NCI-H748 treated with DMSO at 0.1 percent for 48 hours (cell line): Measurements from ENCODE around the gene PKD1.

ENCODE experiments used
- DNase-seq: peaks from one replicate; lab custom pipeline; 2025; lab: John Stamatoyannopoulos, UW

The PKD1 gene

DNA sequence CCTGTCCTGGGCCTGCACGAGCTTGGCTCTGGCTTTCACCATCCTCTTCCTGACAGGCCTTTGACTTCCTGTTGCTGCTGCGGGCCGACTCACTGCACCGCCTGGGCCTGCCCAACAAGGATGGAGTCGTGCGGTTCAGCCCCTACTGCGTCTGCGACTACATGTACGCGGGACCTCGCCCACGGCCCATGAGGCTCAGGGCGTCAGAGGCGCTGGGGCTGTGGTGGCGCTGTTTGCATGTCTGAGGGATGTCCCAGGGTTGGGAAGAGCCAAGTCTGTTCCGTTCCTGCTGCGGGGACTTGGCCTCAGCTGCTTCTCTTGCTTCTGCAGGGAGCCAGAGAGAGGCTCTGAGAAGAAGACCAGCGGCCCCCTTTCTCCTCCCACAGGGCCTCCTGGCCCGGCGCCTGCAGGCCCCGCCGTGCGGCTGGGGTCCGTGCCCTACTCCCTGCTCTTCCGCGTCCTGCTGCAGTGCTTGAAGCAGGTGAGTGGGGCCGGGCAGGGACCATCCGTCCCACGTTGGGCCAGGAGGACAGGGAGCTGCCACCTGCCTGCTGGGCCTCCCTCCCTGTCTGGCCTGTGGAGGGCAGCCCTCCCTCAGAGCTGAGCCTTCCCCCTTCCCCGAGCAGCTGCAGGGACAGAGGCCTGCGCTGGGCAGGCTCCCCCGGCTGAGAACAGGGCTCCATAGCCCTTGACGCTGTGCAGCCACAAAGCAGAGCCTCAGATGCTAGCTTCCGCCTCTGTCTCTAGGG lies 64.1 kb downstream of the PKD1 start:
- DNase-seq: no peak

- no peak for DNase-seq
Observed at GRCh38 chr16:2070576-2071453, 64.9 kb downstream of the PKD1 start.

DNA sequence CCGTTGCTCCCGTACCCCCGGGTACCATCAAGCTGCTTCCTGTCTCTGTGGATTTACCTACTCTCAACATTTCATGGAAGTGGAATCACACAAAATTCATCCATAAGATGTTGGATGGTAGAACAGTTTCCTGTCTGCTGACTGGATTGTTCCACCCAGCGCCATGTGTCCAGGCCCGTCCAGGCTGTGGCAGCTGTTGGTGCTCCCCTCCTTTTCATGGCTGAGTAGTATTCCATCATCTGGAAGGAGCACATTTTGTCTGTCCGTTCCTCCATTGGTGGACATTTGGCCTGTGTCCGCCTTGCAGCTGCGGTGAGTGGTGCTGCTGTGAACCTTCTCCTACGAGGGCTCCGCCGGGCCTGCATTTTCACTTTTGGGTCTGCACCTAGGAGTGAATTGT lies 69.6 kb downstream of the PKD1 start:
- no peak for DNase-seq

DNA sequence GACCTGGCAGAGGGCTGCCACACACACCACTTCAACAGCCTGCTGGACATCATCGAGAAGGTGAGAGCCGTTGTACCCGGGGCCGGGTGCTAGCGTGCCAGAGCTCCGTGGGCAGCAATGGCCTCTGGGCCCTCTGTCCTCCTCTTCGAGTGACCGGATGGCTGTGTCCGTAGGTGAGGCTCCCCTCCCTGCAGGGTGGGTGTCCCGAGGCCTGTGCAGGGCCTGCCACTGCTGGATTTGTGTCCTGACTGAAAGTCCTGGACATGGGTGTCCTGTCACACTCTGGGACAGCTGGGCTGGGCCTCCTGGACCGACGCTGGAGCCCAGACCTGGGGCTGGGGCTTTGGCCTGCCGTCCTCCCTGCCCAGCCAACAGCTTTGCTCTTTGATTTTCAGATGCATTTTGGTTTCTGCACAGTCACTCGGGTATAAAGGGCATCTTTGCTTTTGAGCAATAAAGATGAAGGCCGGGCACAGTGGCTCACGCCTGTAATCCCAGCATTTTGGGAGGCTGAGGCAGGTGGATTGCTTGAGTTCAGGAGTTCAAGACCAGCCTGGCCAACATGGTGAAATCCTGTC lies 71.2 kb downstream of the PKD1 start:
- DNase-seq: no peak

DNA sequence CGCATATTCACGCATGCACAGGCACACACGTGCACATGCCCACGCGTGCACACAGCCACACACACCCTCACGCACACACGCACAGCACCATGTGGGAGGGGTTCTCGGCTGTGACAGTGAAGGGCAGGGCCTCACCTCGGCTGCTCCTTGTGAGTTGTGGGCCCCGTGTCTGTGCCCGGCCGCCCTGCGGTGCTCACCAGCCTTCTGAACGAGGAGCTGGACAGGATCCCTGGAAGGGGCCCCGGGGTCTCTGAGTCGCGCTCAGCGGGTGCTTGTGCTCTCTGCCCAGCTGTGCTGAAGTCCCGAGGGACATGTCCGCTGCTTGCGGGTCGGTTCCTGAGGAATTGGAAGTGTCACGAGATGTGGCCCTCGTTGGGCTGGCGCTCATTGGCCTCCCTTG lies 71.8 kb downstream of the PKD1 start:
- DNase-seq: no peak

GRCh38 chr16:2062801-2063200 lies 72.9 kb downstream of the PKD1 start:
- DNase-seq: no peak

DNA sequence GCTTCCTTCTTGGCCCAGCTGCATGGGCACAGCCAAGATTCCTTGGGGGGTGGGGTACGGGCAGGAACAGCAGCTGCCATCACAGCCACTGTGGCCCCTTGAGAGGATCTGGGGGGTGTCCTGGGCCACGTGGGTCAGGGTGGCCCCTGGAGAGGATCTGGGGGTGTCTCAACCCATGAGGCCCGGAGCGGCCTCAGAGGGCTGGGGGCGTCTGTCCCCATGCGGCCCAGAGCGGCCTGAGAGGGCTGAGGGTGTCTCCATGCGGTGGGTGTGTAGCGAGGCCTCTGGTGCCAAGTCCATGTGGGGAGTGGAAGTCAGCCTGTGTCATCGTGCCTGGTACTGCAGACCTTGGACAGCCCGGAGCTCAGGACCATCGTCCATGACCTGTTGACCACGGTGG lies 74.2 kb downstream of the PKD1 start:
- DNase-seq: no peak

GRCh38 chr16:2061023-2061422 lies 74.7 kb downstream of the PKD1 start:
- DNase-seq: no peak

DNA sequence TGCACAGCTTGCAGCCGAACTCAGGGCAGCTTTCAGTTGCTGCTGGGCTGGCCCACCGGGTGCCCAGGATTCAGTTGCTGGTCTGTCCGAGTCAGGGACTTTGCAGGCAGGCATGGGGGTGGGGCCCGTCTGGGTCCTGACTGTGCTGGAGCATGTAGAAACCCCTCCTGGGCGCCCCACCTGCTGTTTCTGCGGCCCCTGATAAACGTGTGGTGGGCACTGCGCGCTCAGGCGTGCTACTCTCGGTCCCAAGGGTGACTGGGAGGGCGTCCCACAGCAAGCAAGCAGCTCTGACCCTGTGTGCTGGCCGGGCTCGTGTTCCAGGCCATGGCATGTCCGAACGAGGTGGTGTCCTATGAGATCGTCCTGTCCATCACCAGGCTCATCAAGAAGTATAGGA lies 75.4 kb downstream of the PKD1 start:
- DNase-seq: no peak

GRCh38 chr16:2058872-2059271 lies 76.8 kb downstream of the PKD1 start:
- no peak for DNase-seq

DNA sequence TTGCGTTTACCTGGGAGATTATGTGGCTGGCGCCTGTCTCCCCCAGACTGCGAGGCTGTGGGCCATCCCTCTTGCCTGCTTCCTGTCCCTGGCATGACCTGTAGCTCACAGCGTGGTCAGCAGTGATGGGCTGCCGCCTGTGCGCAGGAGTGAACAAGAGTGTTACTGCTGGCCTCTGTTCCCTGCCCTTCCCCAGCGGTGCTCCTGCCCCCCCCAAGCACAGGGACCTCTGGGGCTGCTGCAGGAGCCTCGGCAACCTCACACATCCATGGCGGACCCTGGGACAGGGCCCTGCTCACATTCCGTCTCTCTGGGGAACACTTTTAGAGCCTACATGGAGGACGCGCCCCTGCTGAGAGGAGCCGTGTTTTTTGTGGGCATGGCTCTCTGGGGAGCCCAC lies 77.3 kb downstream of the PKD1 start:
- DNase-seq: no peak

DNA sequence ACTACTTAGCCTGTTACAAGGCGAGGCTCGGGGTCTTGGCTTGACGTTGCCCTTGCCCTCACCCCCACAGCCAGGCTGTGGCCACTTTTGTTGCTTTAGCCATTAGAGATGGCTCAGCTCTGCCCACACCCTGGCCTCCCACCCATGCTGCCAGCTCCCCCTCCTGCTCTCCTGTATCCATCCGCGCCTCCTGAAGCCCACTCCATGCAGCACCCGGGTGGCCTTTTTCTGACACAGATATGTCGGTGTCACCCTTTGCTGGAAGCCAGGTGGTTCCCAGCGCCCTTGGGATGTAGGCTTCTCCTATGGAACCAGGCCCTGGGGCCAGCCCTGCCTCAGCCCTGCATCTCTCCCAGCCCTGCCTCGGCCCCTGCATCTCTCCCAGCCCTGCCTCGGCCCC lies 78.3 kb downstream of the PKD1 start:
- DNase-seq: no peak

- no peak for DNase-seq
Observed at GRCh38 chr16:2056681-2057407, 78.9 kb downstream of the PKD1 start.

DNA sequence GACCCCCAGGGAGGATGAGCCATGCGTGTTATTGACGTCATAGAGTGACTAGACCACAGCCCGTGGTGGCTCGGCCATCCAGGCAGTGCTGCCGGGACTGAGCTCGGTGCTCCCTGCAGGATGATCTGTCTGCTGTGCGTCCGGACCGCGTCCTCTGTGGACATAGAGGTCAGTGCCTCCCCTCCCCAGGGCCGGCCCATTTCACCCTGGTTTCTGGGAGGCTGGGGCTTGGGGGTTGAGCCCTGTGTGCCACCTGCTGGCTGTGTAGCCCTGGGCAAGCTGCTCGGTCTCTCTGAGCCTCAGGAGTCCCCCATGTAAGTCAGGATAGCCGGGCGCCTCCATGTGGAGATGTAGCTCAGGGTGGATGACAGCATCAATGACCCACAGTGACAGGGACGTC lies 79.6 kb downstream of the PKD1 start:
- no peak for DNase-seq

- DNase-seq: no peak
Observed at GRCh38 chr16:2054543-2055245, 81.0 kb downstream of the PKD1 start.

DNA sequence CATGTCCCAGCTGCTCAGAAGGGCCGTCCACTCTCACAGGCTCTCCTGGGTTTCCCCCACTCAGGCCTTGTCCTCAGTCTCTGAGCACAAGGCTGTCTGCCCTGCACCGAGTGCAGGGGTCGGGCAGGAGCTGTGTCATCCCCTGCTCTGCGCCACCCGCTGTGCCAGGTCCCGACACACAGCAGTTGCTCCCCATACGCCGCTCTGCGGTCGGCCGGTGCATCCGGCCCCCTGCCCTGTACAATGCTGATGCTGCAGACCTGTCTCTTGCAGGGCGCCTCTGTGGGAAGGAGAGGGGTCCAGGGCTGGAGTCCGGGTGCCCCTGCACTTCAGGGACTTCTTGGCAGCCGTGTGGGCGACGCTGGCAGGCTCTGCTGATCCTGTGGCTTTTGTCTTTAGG lies 81.8 kb downstream of the PKD1 start:
- DNase-seq: no peak

DNA sequence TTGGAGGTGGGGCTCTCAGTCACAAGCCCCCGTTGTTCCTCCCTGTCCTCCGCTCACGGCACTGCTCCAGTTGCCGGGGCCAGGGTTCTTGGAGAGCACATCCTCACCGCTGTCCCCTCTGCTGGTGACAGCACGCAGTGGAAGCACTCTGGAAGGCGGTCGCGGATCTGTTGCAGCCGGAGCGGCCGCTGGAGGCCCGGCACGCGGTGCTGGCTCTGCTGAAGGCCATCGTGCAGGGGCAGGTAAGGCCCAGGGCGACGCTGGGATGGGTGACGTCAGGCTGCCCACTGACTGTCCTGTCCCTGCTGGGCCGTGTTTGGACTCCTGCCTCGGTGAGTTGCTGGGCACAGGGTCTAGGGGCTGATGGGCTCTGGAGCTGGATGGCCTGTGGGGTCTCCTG lies 82.5 kb downstream of the PKD1 start:
- DNase-seq: no peak

GRCh38 chr16:2048116-2048543 lies 87.6 kb downstream of the PKD1 start:
- no peak for DNase-seq

GRCh38 chr16:2047330-2048115 lies 88.2 kb downstream of the PKD1 start, which contains the start of the genes NTHL1 and TSC2:
Gene NTHL1, minus strand, starts transcription at chr16:2047834. Its CDS starts 11 bp downstream, at chr16:2047823.
Gene TSC2, plus strand, starts transcription at chr16:2047985. Its CDS starts 631 bp downstream, at chr16:2048616.
- peak; percentile 75 for DNase-seq

DNA sequence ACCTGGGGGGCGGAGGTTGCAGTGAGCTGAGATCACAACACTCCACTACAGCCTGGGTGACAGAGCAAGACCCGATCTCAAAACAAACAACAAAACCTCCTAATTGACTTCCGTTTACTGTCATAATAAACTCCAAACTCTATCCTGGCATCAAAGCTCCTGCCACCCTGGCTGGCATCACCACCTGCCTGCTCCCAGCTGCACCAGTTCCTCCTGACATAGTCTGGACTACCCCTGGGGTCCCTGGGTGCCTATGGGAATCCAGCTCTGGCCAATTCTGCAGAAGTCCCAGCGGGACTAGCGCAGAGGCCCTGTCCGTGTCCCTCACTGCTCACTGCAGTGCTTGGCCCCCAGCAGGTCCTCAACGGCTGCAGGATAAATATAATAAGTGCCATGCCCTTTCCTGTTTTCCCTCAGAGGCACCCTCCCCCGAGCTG lies 88.8 kb downstream of the PKD1 start:
- DNase-seq: no peak
